ENCODE results near the gene DEAF1.
"Not testable (repeated sequence)": the region's sequence is repeated elsewhere in the genome, so short reads cannot be mapped to it uniquely, and the experiment has no call there.

Gene DEAF1, protein sequence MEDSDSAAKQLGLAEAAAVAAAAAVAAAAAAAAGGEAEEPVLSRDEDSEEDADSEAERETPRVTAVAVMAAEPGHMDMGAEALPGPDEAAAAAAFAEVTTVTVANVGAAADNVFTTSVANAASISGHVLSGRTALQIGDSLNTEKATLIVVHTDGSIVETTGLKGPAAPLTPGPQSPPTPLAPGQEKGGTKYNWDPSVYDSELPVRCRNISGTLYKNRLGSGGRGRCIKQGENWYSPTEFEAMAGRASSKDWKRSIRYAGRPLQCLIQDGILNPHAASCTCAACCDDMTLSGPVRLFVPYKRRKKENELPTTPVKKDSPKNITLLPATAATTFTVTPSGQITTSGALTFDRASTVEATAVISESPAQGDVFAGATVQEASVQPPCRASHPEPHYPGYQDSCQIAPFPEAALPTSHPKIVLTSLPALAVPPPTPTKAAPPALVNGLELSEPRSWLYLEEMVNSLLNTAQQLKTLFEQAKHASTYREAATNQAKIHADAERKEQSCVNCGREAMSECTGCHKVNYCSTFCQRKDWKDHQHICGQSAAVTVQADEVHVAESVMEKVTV

GRCh38 chr11:694563-695287 is at the start of gene DEAF1:
Gene DEAF1 (minus strand): TSS chr11:695222. CDS start chr11:695047, 175 bp downstream.
- peak; percentile 99 for DNase-seq

DNA sequence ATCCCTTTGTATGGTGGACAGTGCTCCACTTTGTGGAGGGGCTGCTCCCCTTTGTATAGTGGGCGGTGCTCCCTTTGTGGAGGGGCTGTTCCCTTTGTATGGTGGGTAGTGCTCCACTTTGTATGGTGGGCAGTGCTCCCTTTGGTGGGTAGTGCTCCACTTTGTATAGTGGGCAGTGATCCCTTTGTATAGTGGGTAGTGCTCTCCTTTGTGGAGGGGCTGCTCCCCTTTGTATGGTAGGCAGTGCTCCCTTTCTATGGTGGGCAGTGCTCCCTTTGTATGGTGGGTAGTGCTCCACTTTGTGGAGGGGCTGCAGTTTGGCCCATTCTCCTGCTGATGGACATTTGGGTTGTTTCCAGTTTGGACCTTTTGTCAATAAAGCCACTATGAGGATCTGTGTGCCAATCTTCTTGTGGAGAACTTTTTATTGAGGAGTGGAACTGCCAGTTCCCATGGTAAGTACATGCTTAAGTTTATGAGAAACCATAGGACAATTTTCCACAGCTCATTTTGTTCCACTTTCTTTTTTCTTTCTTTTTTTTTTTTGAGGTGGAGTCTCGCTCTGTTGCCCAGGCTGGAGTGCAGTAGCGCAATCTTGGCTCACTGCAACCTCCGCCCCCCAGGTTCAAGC is 47.7 kb upstream of the DEAF1 start:
- DNase-seq: no peak

DNA sequence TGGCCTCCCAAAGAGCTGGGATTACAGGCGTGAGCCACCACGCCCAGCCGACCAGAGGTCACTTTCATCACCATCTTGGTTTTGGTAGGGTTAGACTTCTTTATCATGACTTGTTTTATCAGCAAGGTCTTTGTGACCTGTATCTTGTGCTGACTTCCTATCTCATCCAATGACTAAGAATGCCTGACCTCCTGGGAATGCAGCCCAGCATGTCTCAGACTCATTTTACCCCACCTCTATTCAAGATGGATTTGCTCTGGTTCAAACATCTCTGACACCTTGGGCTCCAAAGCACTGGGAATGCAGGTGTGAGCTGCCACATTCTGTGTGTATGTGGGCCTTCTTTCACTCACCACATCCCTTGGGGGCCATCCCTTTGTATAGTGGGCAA is 47.1 kb upstream of the DEAF1 start:
- DNase-seq: no peak

DNA sequence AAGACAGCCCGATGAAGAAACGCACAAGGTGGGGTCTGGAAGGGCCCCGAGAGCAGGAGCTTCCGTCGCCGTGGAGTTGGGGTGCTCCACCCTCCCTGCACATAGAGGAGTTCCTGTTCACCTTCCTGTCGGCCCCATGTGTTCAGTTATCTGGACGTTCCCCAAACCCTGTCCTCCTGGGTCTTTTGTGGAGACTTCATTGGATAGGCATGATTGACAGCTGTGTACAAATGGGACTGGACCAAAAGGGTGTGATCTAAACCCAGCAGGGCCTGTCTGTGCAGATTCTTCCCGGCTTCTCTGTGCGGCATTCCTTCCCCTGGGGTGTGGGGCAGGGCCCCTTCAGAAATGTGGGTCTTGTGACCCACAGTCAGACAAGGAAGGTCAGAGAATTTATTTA is 42.9 kb upstream of the DEAF1 start:
- not testable (repeated sequence) for DNase-seq

DNA sequence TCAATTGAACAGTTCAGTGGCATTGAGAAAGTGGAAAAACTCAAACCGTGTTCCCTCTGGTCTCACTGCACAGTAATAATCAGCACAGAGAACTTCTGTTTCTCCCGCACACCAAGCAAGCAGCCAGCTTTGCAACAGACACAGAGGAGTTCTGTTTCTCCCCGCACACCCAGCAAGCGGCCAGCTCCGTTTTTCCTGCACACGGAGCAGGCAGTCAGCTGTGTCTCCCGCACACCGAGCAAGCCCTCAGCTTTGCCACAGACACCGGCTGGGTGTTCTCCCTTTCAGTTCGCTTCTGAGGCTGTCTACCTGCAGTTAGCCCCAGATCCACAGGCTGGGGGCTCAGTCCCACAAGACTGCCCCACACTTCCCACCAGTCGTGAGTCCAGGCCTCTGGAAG is 42.3 kb upstream of the DEAF1 start:
- no peak for DNase-seq

DNA sequence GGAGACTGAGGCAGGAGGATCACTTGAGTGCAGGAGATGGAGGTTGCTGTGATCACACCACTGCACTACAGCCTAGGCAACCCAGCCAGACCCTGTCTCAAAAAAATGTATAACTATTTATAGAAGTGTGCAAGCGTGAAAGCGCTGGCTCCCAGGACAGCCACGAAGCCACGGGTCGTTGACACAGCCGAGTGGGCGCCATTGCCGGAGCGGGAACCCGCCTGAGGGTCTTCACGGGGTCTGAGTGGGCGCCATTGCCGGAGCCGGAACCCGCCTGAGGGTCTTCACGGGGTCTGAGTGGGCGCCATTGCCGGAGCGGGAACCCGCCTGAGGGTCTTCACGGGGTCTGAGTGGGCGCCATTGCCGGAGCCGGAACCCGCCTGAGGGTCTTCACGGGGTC is 39.5 kb upstream of the DEAF1 start:
- DNase-seq: not testable (repeated sequence)

GRCh38 chr11:733072-733471 is 38.0 kb upstream of the DEAF1 start:
- no peak for DNase-seq

- DNase-seq: no peak
Observed at GRCh38 chr11:729492-730074, 34.6 kb upstream of the DEAF1 start.

DNA sequence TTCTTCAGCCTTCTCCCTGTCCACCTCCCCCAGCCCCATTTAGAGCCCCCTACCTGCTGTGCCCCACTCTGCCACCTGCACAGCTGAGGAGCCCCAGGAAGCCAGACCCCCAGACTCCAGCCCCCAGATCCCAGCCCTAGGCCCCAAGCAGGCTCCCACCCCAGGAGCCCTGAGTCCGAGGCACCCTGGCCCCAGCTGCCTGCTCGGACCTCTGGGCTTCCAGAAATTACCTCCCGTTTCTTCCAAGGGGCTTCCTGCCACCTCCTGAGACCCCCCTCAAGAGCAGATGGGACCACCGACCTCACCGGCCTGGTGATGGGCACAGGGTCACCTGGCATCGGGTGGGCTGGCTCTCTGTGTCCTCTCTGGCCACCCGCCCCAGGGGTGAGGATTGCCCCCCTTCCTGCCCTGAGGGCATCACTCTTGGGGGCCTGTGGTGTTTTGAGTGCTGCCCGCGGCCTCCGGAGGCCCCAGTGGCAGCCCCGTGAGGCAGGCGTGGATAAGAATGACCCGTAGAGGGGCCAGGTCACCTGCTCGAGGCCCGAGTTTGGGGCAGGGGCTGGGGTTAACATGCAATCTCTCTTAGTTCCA is 34.0 kb upstream of the DEAF1 start:
- DNase-seq: no peak

- DNase-seq: peak; percentile 79
Observed at GRCh38 chr11:727859-728748, 33.1 kb upstream of the DEAF1 start.

DNA sequence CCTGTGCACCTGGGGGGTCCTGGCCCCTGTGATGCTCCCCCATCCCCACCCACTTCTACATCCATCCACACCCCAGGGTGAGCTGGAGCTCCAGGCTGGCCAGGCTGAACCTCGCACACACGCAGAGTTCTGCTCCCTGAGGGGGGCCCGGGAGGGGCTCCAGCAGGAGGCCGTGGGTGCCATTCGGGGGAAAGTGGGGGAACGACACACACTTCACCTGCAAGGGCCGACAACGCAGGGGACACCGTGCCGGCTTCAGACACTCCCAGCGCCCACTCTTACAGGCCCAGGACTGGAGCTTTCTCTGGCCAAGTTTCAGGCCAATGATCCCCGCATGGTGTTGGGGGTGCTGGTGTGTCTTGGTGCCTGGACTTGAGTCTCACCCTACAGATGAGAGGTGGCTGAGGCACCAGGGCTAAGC is 32.3 kb upstream of the DEAF1 start:
- DNase-seq: no peak

GRCh38 chr11:726278-727220 is 31.5 kb upstream of the DEAF1 start:
- peak; percentile 49 for DNase-seq

DNA sequence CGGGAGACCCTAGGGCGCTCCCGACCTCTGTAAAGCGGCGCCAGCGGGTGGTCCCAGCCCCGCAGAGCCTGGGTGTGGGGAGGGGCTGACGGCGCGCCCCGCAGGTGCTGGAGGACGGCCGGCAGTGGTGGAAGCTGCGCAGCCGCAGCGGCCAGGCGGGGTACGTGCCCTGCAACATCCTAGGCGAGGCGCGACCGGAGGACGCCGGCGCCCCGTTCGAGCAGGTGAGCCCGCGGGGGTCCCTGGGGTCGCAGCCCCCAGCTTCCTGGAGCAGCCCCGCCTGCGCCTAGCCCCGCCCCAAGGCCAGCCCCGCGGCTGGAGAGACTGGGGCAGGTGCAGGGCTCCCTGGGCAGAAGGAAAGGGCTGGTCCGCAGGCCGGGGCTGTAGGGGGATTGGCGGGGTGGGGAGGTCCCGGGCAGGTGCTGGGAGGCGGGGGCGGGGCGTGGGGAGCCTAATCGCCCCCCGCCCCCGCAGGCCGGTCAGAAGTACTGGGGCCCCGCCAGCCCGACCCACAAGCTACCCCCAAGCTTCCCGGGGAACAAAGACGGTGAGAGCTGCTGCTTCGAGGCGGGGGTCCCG is 30.7 kb upstream of the DEAF1 start:
- DNase-seq: no peak

- no peak for DNase-seq
Observed at GRCh38 chr11:724778-725386, 29.9 kb upstream of the DEAF1 start.

DNA sequence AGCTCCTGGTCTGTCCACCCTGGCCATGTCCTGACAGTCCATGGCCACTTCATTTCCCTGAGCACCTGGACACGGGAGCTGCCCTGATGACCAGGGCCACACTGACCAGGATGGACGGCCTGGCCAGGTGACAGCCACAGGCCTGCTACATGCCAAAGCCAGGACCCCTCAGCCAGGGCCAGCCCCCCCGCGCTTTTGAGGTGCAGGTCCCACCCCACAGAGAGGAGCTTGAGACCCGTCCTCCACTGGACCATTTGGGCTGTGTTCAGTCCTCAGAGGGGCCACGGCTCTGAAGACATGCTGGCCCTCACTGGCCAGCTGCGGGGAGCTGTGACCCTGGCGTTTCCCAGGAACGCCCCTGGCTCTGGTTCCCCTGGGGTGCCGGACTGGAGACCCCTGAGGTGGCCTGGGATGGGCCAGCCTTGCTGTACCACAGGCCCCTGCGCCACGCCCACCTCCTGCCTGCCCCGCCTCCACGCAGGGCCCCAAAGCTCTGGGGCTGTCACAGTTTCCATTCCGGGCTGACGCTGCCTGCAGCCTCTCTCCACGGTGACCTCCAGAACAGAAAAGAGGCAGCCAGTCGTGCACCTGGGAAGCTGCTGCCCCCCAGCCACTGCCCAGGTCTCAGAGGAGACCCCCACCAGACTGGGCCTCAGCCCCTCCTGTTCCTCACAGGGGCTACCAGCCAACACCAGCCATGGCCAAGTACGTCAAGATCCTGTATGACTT is 29.2 kb upstream of the DEAF1 start:
- DNase-seq: no peak

GRCh38 chr11:723120-723883 is 28.3 kb upstream of the DEAF1 start:
- DNase-seq: peak; percentile 34

DNA sequence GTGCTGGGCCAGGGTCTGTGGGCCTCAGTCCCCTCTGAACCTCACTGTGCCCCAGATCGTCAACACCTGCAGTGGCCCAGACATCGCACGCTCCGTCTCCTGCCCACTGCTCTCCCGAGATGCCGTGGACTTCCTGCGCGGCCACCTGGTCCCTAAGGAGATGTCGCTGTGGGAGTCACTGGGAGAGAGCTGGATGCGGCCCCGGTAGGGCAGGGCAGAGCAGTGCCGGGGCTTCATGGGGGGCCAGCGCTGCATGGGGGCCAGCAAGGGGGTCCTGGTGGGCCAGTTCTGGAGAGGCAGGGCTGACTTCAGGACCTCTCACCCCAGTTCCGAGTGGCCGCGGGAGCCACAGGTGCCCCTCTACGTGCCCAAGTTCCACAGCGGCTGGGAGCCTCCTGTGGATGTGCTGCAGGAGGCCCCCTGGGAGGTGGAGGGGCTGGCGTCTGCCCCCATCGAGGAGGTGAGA is 27.4 kb upstream of the DEAF1 start:
- DNase-seq: no peak
